OCI-LY7 (cell line): ENCODE measurements around the gene PDYN. TPM values are rescaled to one million over a fixed set of nuclear protein-coding genes. Genes with fewer than 3 reads are reported as not detected.

ENCODE experiments used
- BruUV-seq: library from RNA; stranded (reverse); fragments of 400-500 nt; replicated peaks from 2 replicates; lab custom pipeline; 2021; lab: Mats Ljungman, UMichigan
- CTCF ChIA-PET: fragments of 300-600 bp; sonication (Branson Sonifier 250); formaldehyde crosslinking; loops from one replicate; lab custom pipeline; 2022; ENCODE audit warnings: antibody characterized with exemption; ENCODE audit not compliant: unreplicated experiment; lab: Charles Lee
- POLR2A ChIA-PET: fragments of 300-600 bp; sonication (Branson Sonifier 250); formaldehyde crosslinking; loops from one replicate; lab custom pipeline; 2022; ENCODE audit warnings: antibody characterized with exemption; lab: Charles Lee
- DNase-seq: peaks from one replicate; pipeline ENCODE4 v3.0.0-alpha.2; 2015; ENCODE audit warnings: low spot score
- H2AFZ ChIP-seq: fragments of 200-600 bp; sonication (generic), shearing (Covaris generic); 2 replicates; pipeline ENCODE4 v1.6.1; 2014; ENCODE audit warnings: mild to moderate bottlenecking, antibody characterized with exemption, low read length, moderate library complexity
- H3K27ac ChIP-seq: fragments of 200-600 bp; sonication (generic); 2 replicates; pipeline ENCODE4 v1.5.1; 2014; ENCODE audit warnings: mixed run types, low read depth, mild to moderate bottlenecking, moderate library complexity, low read length, inconsistent platforms; ENCODE audit not compliant: poor library complexity, severe bottlenecking
- H3K36me3 ChIP-seq: fragments of 200-600 bp; sonication (generic); 2 replicates; pipeline ENCODE4 v1.6.1; 2014; ENCODE audit warnings: mild to moderate bottlenecking, antibody characterized with exemption, low read length, moderate library complexity, mixed read lengths; ENCODE audit not compliant: insufficient read depth
- H3K4me1 ChIP-seq: fragments of 200-600 bp; sonication (generic); 2 replicates; pipeline ENCODE4 v1.5.1; 2014; ENCODE audit warnings: mild to moderate bottlenecking, low read length; ENCODE audit not compliant: insufficient read depth, poor library complexity, severe bottlenecking
- H3K4me2 ChIP-seq: fragments of 200-600 bp; sonication (generic); 2 replicates; pipeline ENCODE4 v1.6.1; 2014; ENCODE audit warnings: mild to moderate bottlenecking, low read length
- H3K4me3 ChIP-seq: fragments of 200-600 bp; sonication (generic); 2 replicates; pipeline ENCODE4 v1.5.1; 2014; ENCODE audit warnings: mild to moderate bottlenecking, low read depth, low read length; ENCODE audit not compliant: poor library complexity, severe bottlenecking
- H3K79me2 ChIP-seq: fragments of 200-600 bp; sonication (generic); 2 replicates; pipeline ENCODE4 v1.6.1; 2016; ENCODE audit warnings: low read depth, mild to moderate bottlenecking, low read length, moderate library complexity, mixed read lengths; ENCODE audit not compliant: insufficient read depth
- H3K9me2 ChIP-seq: fragments of 200-600 bp; sonication (generic); 2 replicates; pipeline ENCODE4 v1.6.1; 2016; ENCODE audit warnings: mild to moderate bottlenecking, low read length, mixed read lengths; ENCODE audit not compliant: insufficient read depth
- H3K9me3 ChIP-seq: fragments of 200-600 bp; sonication (generic); 2 replicates; pipeline ENCODE4 v1.6.1; 2014; ENCODE audit warnings: mild to moderate bottlenecking, mixed run types, low read length, mixed read lengths
- H4K20me1 ChIP-seq: fragments of 200-600 bp; sonication (generic); 2 replicates; pipeline ENCODE4 v1.6.1; 2014; ENCODE audit warnings: mild to moderate bottlenecking, antibody characterized with exemption, low read length, moderate library complexity, mixed read lengths; ENCODE audit not compliant: insufficient read depth
- CTCF ChIP-seq: fragments of 200-600 bp; sonication (generic); conservative IDR thresholded peaks from 2 replicates; pipeline ENCODE4 v1.5.1; 2014; ENCODE audit warnings: mild to moderate bottlenecking, antibody characterized with exemption, low read length, moderate library complexity, mixed read lengths
- EZH2phosphoT487 ChIP-seq: fragments of 200-600 bp; sonication (generic); IDR thresholded peaks from 2 replicates; pipeline ENCODE4 v1.6.1; 2018; ENCODE audit warnings: low read depth, borderline replicate concordance, mild to moderate bottlenecking, mixed run types, antibody characterized with exemption, low read length, moderate library complexity, mixed read lengths
- intact Hi-C: fragments of 100-400 bp; cut with micrococcal nuclease; formaldehyde crosslinking; loops from one replicate; pipeline ENCODE4 v1.10.0; 2022; ENCODE audit not compliant: unreplicated experiment
- total RNA-seq, 2 experiments: library from RNA; depleted of rRNA in 1 of 2; stranded (reverse); fragments of >200 nt in 1 of 2; shearing (Covaris generic) in 1 of 2; gene quantifications; 2 replicates each; pipeline ENCODE4 v1.2.3, GENCODE V29; 2014 to 2022

Gene PDYN
- total RNA-seq, 2 experiments from 2014 or later: not detected

GRCh38 chr20:2005831-2006426 lies 12.1 kb upstream of the PDYN start:
- no peak overlapping the region for H3K27ac ChIP-seq
- peak; percentile 56 for DNase-seq
- H3K9me3 ChIP-seq: no peaks in the 10 kb centered on the region
- H3K36me3 ChIP-seq: no peaks in the 10 kb centered on the region
- TF ChIP-seq EZH2phosphoT487 (no peak), CTCF (no peak)
- no peak overlapping the region for H3K4me2 ChIP-seq
- no peaks in the 10 kb centered on the region for H4K20me1 ChIP-seq
- CTCF ChIA-PET: interaction anchor here (0.6 to 0.9 kb wide), 2 partner anchors 87 to 277 kb away, joined by 3 to 11 read pairs; no protein-coding TSS in a partner anchor
- no peaks in the 10 kb centered on the region for H3K4me1 ChIP-seq
- intact Hi-C loops: loop anchor here (1.0 to 5.0 kb wide), 2 partner anchors 86 to 166 kb away; no protein-coding TSS in a partner anchor
- no peak overlapping the region for H3K4me3 ChIP-seq
- H2AFZ ChIP-seq: no peak overlapping the region
- H3K79me2 ChIP-seq: no peaks in the 10 kb centered on the region
- no peaks in the 10 kb centered on the region for H3K9me2 ChIP-seq
- POLR2A ChIA-PET: no interaction called here
- BruUV-seq: no TSS peak

DNA sequence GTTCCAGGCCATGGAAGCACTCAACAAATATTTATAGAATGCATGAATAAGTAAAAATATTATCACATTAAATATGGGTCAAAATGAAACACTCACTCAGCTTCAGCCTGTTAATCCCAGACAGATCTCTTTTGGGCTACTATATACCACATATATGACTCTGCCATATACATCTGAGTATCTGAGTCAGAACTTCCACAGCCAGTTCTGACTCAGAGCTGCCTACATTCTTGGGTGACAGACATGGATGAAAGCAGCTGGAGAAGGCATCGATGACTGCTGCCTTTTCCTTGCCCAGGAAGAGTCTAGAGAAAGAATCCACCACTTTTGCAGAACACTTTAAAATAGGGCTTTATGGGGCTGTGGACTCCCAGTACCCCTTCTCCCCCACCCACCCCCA lies 11.5 kb upstream of the PDYN start:
- POLR2A ChIA-PET: no interaction called here
- Histone ChIP-seq H3K27ac (no peak overlapping the region), H4K20me1 (no peaks in the 10 kb centered on the region), H3K4me1 (no peaks in the 10 kb centered on the region), H3K36me3 (no peaks in the 10 kb centered on the region), H3K4me2 (no peak overlapping the region), H3K9me3 (no peaks in the 10 kb centered on the region), H3K9me2 (no peaks in the 10 kb centered on the region), H3K79me2 (no peaks in the 10 kb centered on the region), H2AFZ (no peak overlapping the region), H3K4me3 (no peak overlapping the region)
- DNase-seq: no peak
- BruUV-seq: no TSS peak
- intact Hi-C loops: loop anchor here (5.0 kb wide), 1 partner anchor 87 kb away; no protein-coding TSS in a partner anchor
- CTCF ChIA-PET: interaction anchor here (0.6 kb wide), 1 partner anchor 277 kb away, joined by 11 read pairs; no protein-coding TSS in a partner anchor
- TF ChIP-seq EZH2phosphoT487 (no peak), CTCF (no peak)

GRCh38 chr20:2004171-2004570 lies 10.3 kb upstream of the PDYN start:
- Histone ChIP-seq H4K20me1 (no peaks in the 10 kb centered on the region), H3K27ac (no peak overlapping the region), H3K79me2 (no peaks in the 10 kb centered on the region), H2AFZ (no peak overlapping the region), H3K4me2 (no peak overlapping the region), H3K9me3 (no peaks in the 10 kb centered on the region), H3K9me2 (no peaks in the 10 kb centered on the region), H3K4me1 (no peaks in the 10 kb centered on the region), H3K4me3 (no peak overlapping the region), H3K36me3 (no peaks in the 10 kb centered on the region)
- POLR2A ChIA-PET: no interaction called here
- no TSS peak for BruUV-seq
- no peak for TF ChIP-seq CTCF
- TF ChIP-seq EZH2phosphoT487: no peak
- no peak for DNase-seq
- CTCF ChIA-PET: no interaction called here
- intact Hi-C loops: no loop called here
